ENCODE measurements around the gene KRTAP5-10.

DNA sequence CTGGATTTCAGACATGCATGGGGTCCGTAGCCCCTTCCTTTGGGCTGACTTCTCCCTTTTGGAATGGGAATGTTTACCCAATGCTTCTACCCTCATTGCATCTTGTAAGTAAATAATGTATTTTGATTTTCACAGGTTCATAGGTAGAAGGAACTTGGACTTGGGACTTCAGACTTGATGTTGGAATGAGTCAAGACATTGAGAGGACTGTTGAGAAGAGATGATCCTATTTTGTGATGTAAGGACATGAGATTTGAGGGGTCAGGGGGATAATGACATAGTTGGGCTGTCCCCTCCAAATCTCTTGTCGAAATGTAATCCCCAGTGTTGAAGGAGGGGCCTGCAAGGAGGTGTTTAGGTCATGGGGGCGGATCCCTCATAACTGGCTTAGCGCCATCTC lies 933 bp upstream of the KRTAP5-10 start:
- TF ChIP-seq CTCF (conservative IDR thresholded peaks at IDR 0.05 in 1 of 2, IDR thresholded peaks at IDR 0.05 in 1 of 2; ENCODE audit: low read depth in 1 of 2, low read length in 2 of 2) = no peak
- TF ChIP-seq EZH2 (IDR thresholded peaks at IDR 0.05; ENCODE audit: low read length, missing control alignments) = no peak

Data from fibroblast of lung (primary cell).